Measurements from ENCODE around the gene FMO1. TPM values are rescaled to one million over a fixed set of nuclear protein-coding genes. Genes with fewer than 3 reads are reported as not detected.
"Not testable (repeated sequence)": the region's sequence is repeated elsewhere in the genome, so short reads cannot be mapped to it uniquely, and the experiment has no call there.

Gene FMO1
- total RNA-seq, 4 donors from 2014 or later, result 0.21 to 2.9 (median 0.67) TPM

DNA sequence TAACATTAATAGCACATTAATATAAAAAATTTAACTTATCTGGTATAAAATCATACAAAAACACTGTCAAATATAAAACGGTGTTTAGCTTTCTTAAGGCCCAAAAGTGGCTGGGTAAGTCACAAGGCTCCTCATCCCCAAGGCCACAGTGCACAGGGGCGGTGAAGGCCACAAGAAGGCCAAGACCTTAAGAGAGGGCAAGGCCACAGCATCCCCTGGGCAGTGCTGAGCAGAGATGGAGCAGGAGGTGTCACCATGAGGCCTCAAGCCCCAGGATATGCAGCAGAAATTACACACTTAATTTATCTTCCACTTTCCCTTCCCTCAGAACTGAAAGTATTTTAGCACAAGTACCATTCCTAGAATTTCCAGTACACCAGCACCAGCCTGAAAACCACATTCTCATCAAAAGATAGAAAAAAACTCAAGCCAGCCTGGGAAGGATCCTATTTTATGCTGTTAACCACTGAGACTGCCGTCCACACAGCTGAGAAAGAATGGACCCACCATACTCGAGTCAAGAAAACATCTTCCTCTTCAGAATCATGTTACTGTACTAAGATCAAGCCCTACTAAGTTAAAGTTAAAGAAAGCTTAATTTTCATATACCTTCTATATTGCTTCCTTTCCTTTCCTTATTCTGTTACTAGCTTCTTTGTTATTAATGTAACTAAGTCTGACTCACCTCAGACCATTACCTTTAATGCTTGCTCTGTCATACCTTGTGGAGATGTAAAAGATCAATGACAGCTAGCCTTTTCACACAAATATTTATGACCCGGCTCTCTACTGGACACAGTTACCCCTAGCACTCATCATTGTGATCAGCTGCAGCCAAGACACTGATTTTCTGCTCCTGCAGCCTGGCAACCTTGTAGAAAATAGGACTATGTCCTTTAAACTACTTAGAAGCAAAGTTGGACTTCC, 26.4 kb upstream of the FMO1 start:
- H3K9me3 ChIP-seq, result no peaks in the 10 kb centered on the region
- H3K36me3 ChIP-seq, result no peaks in the 10 kb centered on the region
- TF ChIP-seq, protein P1, sequence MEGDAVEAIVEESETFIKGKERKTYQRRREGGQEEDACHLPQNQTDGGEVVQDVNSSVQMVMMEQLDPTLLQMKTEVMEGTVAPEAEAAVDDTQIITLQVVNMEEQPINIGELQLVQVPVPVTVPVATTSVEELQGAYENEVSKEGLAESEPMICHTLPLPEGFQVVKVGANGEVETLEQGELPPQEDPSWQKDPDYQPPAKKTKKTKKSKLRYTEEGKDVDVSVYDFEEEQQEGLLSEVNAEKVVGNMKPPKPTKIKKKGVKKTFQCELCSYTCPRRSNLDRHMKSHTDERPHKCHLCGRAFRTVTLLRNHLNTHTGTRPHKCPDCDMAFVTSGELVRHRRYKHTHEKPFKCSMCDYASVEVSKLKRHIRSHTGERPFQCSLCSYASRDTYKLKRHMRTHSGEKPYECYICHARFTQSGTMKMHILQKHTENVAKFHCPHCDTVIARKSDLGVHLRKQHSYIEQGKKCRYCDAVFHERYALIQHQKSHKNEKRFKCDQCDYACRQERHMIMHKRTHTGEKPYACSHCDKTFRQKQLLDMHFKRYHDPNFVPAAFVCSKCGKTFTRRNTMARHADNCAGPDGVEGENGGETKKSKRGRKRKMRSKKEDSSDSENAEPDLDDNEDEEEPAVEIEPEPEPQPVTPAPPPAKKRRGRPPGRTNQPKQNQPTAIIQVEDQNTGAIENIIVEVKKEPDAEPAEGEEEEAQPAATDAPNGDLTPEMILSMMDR (IDR thresholded peaks at IDR 0.05), result no peak
- no peak for TF ChIP-seq EP300 (IDR thresholded peaks at IDR 0.05)
- TF ChIP-seq POLR2A (IDR thresholded peaks at IDR 0.05), result no peak
- H3K27ac ChIP-seq, result peak overlapping the region in 2 of 4 donors; percentile 62 to 89
- peaks cover 0 to 44% (median 10%) of the 10 kb centered on the region in 4 donors for H3K4me1 ChIP-seq
- no peak overlapping the region for H3K4me3 ChIP-seq
- no peaks in the 10 kb centered on the region for H3K27me3 ChIP-seq
- no peak for DNase-seq (ENCODE audit: low spot score in 2 of 2)
- WGBS, 2 donors, result 47 to 60% methylated on average over 5 of the region's 5 CpGs

DNA sequence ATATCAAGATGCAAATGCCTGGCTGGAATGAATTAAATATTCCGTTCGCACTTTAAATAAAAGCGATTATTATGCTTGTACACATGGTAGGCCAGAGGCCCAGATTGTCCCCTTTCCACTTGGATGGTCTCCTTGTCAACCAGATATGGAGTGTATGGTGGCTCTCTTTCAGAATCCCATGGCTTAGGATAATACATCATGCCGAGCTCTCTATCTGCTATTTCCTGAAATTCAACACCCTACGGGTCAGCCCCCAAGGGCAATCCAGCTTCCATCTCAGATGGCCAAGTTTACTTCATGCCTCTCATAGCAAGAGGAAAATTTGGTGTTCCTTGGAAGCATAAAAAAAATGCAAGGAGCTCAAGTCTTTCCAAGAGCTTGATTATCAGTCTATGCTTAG, 25.4 kb upstream of the FMO1 start:
- WGBS, 2 donors, result 56 to 68% methylated on average over 5 of the region's 5 CpGs

DNA sequence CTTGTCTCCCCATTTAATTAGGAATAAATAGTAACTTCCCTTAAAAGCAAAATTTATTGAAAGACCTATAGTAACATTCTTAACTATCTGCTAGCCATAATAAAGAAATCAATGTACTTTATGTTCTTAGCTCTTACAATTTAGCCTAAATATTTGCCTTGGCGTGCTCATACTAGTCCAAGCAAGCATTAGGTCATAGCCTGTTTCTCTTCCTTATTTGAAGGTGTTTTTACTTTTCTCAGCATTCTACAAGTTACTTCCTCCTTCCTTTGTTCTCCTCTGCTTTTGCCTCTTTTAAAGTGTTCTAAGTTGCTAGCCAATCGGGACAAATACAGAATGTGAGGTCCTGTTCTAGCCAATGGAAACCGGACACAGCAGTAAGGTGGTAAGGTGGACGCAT, 24.0 kb upstream of the FMO1 start:
- H3K27me3 ChIP-seq; H3K27ac ChIP-seq; H3K9me3 ChIP-seq; H3K4me3 ChIP-seq; H3K36me3 ChIP-seq; DNase-seq (ENCODE audit: low spot score in 2 of 2): not testable (repeated sequence)
- H3K4me1 ChIP-seq, result peaks cover 0 to 35% (median 6%) of the 10 kb centered on the region in 4 donors
- 83 to 85% methylated on average over 4 of the region's 4 CpGs for WGBS, 2 donors

More for the DNA sequence above, 25.4 kb upstream of the FMO1 start:
- H3K27me3 ChIP-seq, result no peaks in the 10 kb centered on the region
- no peaks in the 10 kb centered on the region for H3K9me3 ChIP-seq
- DNase-seq (ENCODE audit: low spot score in 2 of 2), result no peak
- peaks cover 0 to 44% (median 10%) of the 10 kb centered on the region in 4 donors for H3K4me1 ChIP-seq
- H3K36me3 ChIP-seq, result no peaks in the 10 kb centered on the region
- H3K27ac ChIP-seq, result peak overlapping the region in 1 of 4 donors; percentile 26
- no peak overlapping the region for H3K4me3 ChIP-seq
- TF ChIP-seq, protein P1 (IDR thresholded peaks at IDR 0.05), result no peak
- TF ChIP-seq POLR2A (IDR thresholded peaks at IDR 0.05) (no peak), EP300 (IDR thresholded peaks at IDR 0.05) (no peak)

DNA sequence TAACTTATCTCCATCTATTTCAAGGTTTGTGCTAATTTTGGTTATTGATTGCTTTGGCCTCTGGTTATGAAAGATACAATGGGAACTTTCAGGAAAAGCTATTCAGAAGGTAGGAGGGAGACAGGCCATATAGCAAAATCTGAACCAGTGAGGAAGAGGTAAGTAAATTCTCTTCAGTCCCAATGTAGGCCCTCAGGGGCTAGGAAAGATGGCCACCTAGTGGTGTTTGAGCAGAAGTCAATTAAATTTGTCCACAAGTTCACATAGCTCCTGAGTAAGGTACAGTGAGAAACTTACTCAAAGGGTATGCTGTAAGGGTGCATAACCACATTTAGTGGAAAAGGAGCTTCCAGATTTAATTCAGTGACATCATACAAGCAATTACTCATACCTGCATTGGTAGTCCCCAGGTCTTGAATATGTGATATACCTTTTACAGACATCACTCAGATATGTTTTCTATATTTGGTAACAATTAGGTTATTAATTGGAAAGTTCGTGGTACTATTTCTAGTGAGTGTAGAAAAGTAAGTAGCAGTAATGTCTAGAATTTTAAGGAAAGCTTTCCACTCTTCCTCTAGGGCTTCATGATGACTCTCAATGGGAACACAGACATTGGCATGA, 21.4 kb upstream of the FMO1 start:
- TF ChIP-seq POLR2A (IDR thresholded peaks at IDR 0.05) (no peak), EP300 (IDR thresholded peaks at IDR 0.05) (peak in 1 of 2 donors; percentile 28)
- TF ChIP-seq, protein P1 (IDR thresholded peaks at IDR 0.05), result peak; percentile 53 to 89 (median 70)
- WGBS, 2 donors, result 63 to 78% methylated on average over 1 of the region's 1 CpG
- no peaks in the 10 kb centered on the region for H3K27me3 ChIP-seq
- H3K27ac ChIP-seq, result no peak overlapping the region
- H3K9me3 ChIP-seq, result no peaks in the 10 kb centered on the region
- no peaks in the 10 kb centered on the region for H3K36me3 ChIP-seq
- no peak overlapping the region for H3K4me3 ChIP-seq
- H3K4me1 ChIP-seq, result peaks cover 0 to 12% (median 0%) of the 10 kb centered on the region in 4 donors
- DNase-seq (ENCODE audit: low spot score in 2 of 2), result peak in 1 of 2 donors; percentile 33

DNA sequence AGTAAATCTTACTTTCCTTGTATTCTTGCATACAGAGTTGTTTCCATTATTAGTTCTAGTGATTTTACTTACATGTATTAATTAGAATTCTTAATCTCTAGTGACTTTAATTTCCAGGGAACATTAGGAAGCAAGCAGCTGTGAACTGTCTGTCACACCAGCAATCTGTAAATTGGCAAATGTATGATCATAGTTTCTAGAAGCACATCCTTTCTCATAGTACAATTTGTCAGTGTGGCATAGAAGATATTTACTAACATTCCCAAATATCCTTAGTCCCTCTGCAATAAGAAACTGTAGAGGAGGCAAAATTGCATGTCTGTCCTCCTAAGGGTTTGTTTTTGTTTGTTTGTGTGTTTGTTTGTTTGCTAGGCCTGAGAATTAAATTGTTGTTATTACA, 17.0 kb upstream of the FMO1 start:
- no peaks in the 10 kb centered on the region for H3K4me1 ChIP-seq
- no peak for DNase-seq (ENCODE audit: low spot score in 2 of 2)
- no peaks in the 10 kb centered on the region for H3K36me3 ChIP-seq
- H3K4me3 ChIP-seq, result no peak overlapping the region
- H3K9me3 ChIP-seq, result no peaks in the 10 kb centered on the region
- no peak overlapping the region for H3K27ac ChIP-seq
- no peaks in the 10 kb centered on the region for H3K27me3 ChIP-seq
- TF ChIP-seq EP300 (IDR thresholded peaks at IDR 0.05), result no peak
- TF ChIP-seq, protein P1 (IDR thresholded peaks at IDR 0.05), result no peak
- TF ChIP-seq POLR2A (IDR thresholded peaks at IDR 0.05), result no peak
